ENCODE data around the gene LAMB2. TPM values are rescaled to one million over a fixed set of nuclear protein-coding genes. Genes with fewer than 3 reads are reported as not detected.
A peak's percentile ranks its signal among the peaks of the same experiment; 100 is the strongest.

LAMB2 gene
- total RNA-seq, 1 donor from 2014 or later: 410 TPM

DNA sequence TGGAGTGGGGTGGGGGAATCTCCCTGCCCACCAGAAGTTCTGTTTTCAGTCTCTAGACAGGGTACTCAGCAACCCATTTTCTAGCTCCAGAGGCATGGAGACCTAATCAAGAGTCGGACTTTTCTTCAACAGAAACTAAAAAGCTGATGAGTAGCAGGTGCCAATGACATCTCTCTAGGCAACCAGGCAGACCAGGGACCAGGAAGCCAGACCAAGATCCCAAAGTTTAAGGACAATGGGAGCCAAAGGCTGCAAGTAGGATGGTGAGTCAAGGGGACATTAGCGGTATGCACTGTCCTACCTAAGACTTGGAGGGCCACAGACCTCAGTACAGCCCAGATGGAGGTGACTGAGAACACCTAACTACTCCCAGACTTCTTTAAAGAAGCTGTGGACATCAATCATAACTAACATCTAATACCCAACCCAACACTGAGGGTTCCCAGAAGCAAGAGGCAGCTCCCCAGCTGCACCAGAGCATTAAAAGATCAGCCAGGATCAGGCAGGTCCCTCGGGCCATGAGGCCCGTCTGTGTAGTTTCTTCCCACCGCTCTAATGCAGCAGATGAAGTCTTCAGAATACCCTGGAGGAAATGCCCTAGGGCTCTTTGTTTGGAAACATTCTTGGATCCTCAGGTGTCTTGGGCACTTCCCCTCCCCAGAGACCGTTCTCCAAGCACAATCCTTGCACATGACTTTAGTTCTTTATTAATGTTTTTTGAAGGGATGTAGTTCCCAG lies 32.3 kb upstream of the LAMB2 start:
- TF ChIP-seq, protein P1, sequence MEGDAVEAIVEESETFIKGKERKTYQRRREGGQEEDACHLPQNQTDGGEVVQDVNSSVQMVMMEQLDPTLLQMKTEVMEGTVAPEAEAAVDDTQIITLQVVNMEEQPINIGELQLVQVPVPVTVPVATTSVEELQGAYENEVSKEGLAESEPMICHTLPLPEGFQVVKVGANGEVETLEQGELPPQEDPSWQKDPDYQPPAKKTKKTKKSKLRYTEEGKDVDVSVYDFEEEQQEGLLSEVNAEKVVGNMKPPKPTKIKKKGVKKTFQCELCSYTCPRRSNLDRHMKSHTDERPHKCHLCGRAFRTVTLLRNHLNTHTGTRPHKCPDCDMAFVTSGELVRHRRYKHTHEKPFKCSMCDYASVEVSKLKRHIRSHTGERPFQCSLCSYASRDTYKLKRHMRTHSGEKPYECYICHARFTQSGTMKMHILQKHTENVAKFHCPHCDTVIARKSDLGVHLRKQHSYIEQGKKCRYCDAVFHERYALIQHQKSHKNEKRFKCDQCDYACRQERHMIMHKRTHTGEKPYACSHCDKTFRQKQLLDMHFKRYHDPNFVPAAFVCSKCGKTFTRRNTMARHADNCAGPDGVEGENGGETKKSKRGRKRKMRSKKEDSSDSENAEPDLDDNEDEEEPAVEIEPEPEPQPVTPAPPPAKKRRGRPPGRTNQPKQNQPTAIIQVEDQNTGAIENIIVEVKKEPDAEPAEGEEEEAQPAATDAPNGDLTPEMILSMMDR (IDR thresholded peaks at IDR 0.05): no peak
- no peaks in the 10 kb centered on the region for H3K27me3 ChIP-seq (ENCODE audit: low read depth)
- DNase-seq: no peak
- H3K4me3 ChIP-seq: peak overlapping the region; percentile 88
- H3K4me1 ChIP-seq: peaks cover 39% of the 10 kb centered on the region
- intact Hi-C loops (cut with DNase I): no loop called here
- no peak for ATAC-seq
- no peaks in the 10 kb centered on the region for H3K9me3 ChIP-seq
- peak overlapping the region; percentile 92 for H3K27ac ChIP-seq
- H3K36me3 ChIP-seq: peaks cover 32% of the 10 kb centered on the region

DNA sequence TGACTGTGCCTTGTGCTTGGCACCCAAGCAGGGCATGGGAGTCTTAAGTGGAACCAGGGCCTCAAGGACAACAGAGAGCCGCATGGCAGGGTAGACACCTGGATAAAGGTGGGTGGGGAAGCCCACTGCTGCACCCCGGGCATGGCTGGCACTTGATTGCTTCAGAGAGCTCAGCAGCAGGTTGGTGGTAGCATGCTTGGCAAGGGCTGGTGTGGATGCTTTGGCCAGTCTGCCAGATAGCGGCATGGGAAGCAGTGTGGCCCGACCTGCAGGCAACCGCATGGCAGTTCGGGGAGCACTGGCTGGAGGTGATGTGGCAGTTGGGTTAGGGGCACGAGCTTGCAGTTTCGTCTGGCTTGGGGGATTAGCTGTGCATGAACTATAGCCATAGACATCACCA lies 30.8 kb upstream of the LAMB2 start:
- no peak overlapping the region for H3K27ac ChIP-seq
- ATAC-seq: no peak
- H3K36me3 ChIP-seq: peaks cover 32% of the 10 kb centered on the region
- intact Hi-C loops (cut with DNase I): no loop called here
- no peaks in the 10 kb centered on the region for H3K9me3 ChIP-seq
- TF ChIP-seq, protein P1 (IDR thresholded peaks at IDR 0.05): no peak
- H3K4me1 ChIP-seq: peaks cover 39% of the 10 kb centered on the region
- no peak for DNase-seq
- H3K4me3 ChIP-seq: no peak overlapping the region
- H3K27me3 ChIP-seq (ENCODE audit: low read depth): no peaks in the 10 kb centered on the region

DNA sequence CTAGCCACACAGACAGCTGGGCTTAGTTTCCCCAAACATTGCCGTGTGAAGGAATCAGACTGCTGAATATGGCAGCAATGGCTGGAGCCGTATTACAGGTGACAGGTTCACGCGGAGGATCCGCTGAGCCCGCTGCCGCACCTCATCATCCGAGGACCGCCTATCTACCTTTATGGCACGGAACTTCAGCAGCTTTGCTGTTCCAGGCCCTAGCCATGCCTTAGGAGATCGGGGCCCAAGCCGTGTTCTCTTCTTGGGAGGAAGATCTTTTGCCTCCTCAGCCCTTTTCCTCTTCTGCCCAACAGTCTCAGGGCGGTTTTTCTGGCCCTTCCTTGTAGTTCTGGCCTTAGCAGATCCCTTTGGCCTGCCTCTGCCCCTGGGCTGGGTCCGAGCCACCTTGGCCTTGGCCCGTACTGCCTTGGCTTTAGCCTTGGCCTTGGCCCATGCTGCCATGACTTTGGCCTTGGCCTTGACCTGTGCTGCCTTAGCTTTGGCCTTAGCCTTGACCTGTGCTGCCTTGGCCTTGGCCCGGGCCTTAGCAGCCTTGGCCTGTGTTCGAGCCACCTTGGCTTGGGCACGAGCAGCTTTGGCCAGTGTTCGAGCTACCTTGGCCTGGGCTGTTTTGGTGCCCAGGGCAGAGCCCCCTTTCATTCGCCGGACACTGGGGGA lies 30.0 kb upstream of the LAMB2 start:
- Histone ChIP-seq H3K27me3 (ENCODE audit: low read depth) (no peaks in the 10 kb centered on the region), H3K4me3 (no peak overlapping the region), H3K27ac (no peak overlapping the region), H3K4me1 (peaks cover 39% of the 10 kb centered on the region), H3K9me3 (no peaks in the 10 kb centered on the region), H3K36me3 (peaks cover 32% of the 10 kb centered on the region)
- intact Hi-C loops (cut with DNase I): no loop called here
- TF ChIP-seq, protein P1 (IDR thresholded peaks at IDR 0.05): no peak
- ATAC-seq (no peak), DNase-seq (no peak)

DNA sequence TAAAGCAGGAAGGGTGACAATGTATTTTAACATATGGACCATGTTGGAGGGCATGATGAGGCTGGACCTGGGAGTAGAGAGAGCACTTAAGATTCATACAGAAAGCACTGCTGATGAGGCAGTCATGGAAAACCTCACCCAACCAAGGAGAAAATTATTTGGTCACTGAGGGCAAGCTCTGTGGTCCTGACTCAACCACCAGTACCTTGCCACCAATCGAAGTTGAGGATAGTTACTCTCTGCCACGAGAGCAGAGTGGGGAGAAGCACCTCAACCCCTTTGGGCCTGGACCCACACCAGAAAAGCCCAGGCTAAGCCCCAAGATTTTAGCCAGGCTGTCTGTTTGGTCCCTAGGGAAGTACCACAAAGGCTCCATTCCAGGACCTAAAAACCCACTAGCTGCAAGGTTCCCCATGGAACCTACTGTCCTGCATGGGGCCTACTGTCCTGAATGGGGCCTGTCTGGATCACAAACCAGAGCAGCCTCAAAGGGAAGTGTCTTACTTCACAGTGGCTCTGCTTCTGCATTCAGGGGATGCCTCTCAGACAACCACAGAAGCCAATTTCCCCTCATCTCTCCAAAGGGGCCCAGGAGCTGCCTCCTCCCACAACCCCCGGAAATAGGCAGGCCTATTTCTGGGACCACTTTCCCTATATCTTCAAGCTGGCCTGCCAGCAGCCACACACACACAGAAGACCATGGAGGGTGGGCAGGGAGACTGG lies 29.1 kb upstream of the LAMB2 start:
- Histone ChIP-seq H3K4me3 (no peak overlapping the region), H3K4me1 (peaks cover 39% of the 10 kb centered on the region), H3K9me3 (no peaks in the 10 kb centered on the region), H3K27ac (no peak overlapping the region), H3K36me3 (peaks cover 32% of the 10 kb centered on the region), H3K27me3 (ENCODE audit: low read depth) (no peaks in the 10 kb centered on the region)
- DNase-seq (no peak), ATAC-seq (no peak)
- TF ChIP-seq, protein P1 (IDR thresholded peaks at IDR 0.05): no peak
- intact Hi-C loops (cut with DNase I): no loop called here

DNA sequence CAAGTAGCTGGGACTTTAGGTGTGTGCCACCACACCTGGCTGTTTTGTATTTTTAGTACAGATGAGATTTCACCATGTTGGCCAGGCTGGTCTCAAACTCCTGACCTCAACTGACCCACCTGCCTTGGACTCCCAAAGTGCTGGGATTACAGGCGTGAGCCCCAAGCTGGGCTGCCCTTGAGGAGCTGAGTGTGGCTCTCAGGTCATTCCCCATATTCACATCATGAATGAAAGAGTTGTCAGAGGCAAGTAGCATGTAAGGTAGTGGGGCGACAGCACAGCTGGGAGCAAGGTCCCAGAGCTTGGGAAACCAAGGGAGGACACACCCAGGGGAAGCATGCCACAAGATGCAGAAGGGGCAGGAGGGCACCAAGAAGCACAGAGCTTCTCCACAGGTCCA lies 28.3 kb upstream of the LAMB2 start:
- intact Hi-C loops (cut with DNase I): no loop called here
- no peak for ATAC-seq
- H3K9me3 ChIP-seq: no peaks in the 10 kb centered on the region
- peaks cover 32% of the 10 kb centered on the region for H3K36me3 ChIP-seq
- H3K27ac ChIP-seq: no peak overlapping the region
- H3K27me3 ChIP-seq (ENCODE audit: low read depth): no peaks in the 10 kb centered on the region
- no peak overlapping the region for H3K4me3 ChIP-seq
- TF ChIP-seq, protein P1 (IDR thresholded peaks at IDR 0.05): no peak
- DNase-seq: no peak
- peaks cover 32% of the 10 kb centered on the region for H3K4me1 ChIP-seq

All from lower lobe of right lung (tissue), 2 donors.